OCI-LY1 (cell line): Measurements from ENCODE around the gene CHST11.

Source experiments
- EZH2 ChIP-seq: fragments of 200-600 bp; sonication (generic), shearing (Covaris generic); IDR thresholded peaks from 2 replicates; pipeline ENCODE4 v1.8.0; 2017; ENCODE audit warnings: borderline replicate concordance, mixed run types, mild to moderate bottlenecking, antibody characterized with exemption, low read length, moderate library complexity, mixed read lengths
- TF ChIP-seq, protein P1 (sequence below): fragments of 200-600 bp; sonication (generic), shearing (Covaris generic); IDR thresholded peaks from 2 replicates; pipeline ENCODE4 v1.5.1; 2017; ENCODE audit warnings: mild to moderate bottlenecking, antibody characterized with exemption, low read length, moderate library complexity, mixed read lengths

DNA sequence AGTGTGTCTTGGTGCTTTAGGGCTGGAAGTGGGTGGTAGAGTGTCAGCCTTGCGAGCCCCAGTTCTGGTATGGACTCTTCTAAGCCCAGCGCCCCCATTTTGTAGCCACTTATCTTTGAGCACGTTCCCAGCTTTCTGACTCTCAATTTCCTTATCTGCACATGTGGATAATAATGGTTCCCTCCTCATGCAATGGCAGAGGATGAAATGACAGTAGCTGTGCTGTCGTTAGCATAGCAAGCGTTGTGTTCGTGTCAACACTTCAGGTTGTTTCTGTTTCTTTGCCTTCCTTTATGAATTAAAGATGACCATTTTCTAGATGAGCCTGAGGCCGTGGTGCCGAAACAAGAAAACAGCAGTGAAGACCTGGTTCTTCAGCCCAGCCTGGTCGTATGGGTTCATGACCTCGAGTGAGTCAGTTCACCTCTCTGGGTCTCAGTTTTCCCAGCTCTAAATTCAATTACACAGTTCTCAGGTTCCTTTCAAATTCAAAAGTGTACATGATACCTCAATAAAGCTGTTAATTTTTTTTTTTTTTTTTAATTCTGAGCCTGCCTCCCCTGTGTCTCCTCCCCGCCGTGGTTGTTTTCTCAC lies 268.3 kb downstream of the CHST11 start:
- TF ChIP-seq, protein P1, sequence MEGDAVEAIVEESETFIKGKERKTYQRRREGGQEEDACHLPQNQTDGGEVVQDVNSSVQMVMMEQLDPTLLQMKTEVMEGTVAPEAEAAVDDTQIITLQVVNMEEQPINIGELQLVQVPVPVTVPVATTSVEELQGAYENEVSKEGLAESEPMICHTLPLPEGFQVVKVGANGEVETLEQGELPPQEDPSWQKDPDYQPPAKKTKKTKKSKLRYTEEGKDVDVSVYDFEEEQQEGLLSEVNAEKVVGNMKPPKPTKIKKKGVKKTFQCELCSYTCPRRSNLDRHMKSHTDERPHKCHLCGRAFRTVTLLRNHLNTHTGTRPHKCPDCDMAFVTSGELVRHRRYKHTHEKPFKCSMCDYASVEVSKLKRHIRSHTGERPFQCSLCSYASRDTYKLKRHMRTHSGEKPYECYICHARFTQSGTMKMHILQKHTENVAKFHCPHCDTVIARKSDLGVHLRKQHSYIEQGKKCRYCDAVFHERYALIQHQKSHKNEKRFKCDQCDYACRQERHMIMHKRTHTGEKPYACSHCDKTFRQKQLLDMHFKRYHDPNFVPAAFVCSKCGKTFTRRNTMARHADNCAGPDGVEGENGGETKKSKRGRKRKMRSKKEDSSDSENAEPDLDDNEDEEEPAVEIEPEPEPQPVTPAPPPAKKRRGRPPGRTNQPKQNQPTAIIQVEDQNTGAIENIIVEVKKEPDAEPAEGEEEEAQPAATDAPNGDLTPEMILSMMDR = no peak
- no peak for TF ChIP-seq EZH2
